ENCODE measurements around the gene C1QTNF12. TPM values are rescaled to one million over a fixed set of nuclear protein-coding genes. Genes with fewer than 3 reads are reported as not detected.

Gene C1QTNF12
- total RNA-seq, 1 experiment from 2014 or later, result 2.2 TPM

- no peaks in the 10 kb centered on the region for H3K79me2 ChIP-seq (ENCODE audit: low read length)
- no peaks in the 10 kb centered on the region for H3K4me1 ChIP-seq (ENCODE audit: low read length)
- peak; percentile 91 for DNase-seq
- no peaks in the 10 kb centered on the region for H3K36me3 ChIP-seq (ENCODE audit: insufficient read depth, low read length)
- no peaks in the 10 kb centered on the region for H4K20me1 ChIP-seq (ENCODE audit: insufficient read depth, low read depth, low read length)
- H3K27ac ChIP-seq (ENCODE audit: low read length), result no peak overlapping the region
- peaks cover 4% of the 10 kb centered on the region; the same call in 1 of the 2 replicates for H3K9me3 ChIP-seq (ENCODE audit: low read length)
- H3K4me2 ChIP-seq (ENCODE audit: low read depth, low read length, poor library complexity, severe bottlenecking), result no peak overlapping the region
- no peaks in the 10 kb centered on the region for H3K9me2 ChIP-seq (replicated peaks; ENCODE audit: insufficient read depth, low read length)
- no peak overlapping the region for H3K9ac ChIP-seq (ENCODE audit: low read length)
- H2AFZ ChIP-seq (ENCODE audit: low read length), result no peak overlapping the region
- no peak overlapping the region for H3K4me3 ChIP-seq (ENCODE audit: low read length)
- no peaks in the 10 kb centered on the region for H3K27me3 ChIP-seq (ENCODE audit: low read length)
These were observed 45.3 kb upstream of the C1QTNF12 start for GRCh38 chr1:1291548-1292441.

DNA sequence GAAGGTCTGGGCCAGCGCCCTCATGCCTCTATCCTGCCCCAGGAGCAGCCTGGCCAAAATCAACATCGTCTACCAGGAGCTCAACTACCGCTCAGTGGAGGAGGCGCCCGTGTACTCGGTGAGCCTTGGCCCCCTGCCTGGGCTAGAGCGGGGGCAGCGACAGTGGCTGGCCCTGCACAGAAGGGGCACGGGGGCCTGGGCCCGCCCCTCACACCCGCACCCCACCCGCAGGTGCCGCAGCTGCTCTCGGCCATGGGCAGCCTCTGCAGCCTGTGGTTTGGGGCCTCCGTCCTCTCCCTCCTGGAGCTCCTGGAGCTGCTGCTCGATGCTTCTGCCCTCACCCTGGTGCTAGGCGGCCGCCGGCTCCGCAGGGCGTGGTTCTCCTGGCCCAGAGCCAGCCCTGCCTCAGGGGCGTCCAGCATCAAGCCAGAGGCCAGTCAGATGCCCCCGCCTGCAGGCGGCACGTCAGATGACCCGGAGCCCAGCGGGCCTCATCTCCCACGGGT lies 44.6 kb upstream of the C1QTNF12 start:
- H3K27me3 ChIP-seq (ENCODE audit: low read length), result no peaks in the 10 kb centered on the region
- H3K79me2 ChIP-seq (ENCODE audit: low read length), result no peaks in the 10 kb centered on the region
- no peak overlapping the region for H3K4me2 ChIP-seq (ENCODE audit: low read depth, low read length, poor library complexity, severe bottlenecking)
- H2AFZ ChIP-seq (ENCODE audit: low read length), result no peak overlapping the region
- H3K9me2 ChIP-seq (replicated peaks; ENCODE audit: insufficient read depth, low read length), result no peaks in the 10 kb centered on the region
- H4K20me1 ChIP-seq (ENCODE audit: insufficient read depth, low read depth, low read length), result no peaks in the 10 kb centered on the region
- DNase-seq, result no peak
- peaks cover 4% of the 10 kb centered on the region; the same call in 1 of the 2 replicates for H3K9me3 ChIP-seq (ENCODE audit: low read length)
- H3K4me1 ChIP-seq (ENCODE audit: low read length), result no peaks in the 10 kb centered on the region
- H3K27ac ChIP-seq (ENCODE audit: low read length), result no peak overlapping the region
- no peak overlapping the region for H3K4me3 ChIP-seq (ENCODE audit: low read length)
- no peaks in the 10 kb centered on the region for H3K36me3 ChIP-seq (ENCODE audit: insufficient read depth, low read length)
- H3K9ac ChIP-seq (ENCODE audit: low read length), result no peak overlapping the region

- Histone ChIP-seq H3K9ac (ENCODE audit: low read length) (no peak overlapping the region), H3K79me2 (ENCODE audit: low read length) (no peaks in the 10 kb centered on the region), H4K20me1 (ENCODE audit: insufficient read depth, low read depth, low read length) (no peaks in the 10 kb centered on the region), H2AFZ (ENCODE audit: low read length) (no peak overlapping the region), H3K27ac (ENCODE audit: low read length) (no peak overlapping the region), H3K4me2 (ENCODE audit: low read depth, low read length, poor library complexity, severe bottlenecking) (no peak overlapping the region), H3K36me3 (ENCODE audit: insufficient read depth, low read length) (no peaks in the 10 kb centered on the region), H3K9me3 (ENCODE audit: low read length) (peaks cover 4% of the 10 kb centered on the region; the same call in 1 of the 2 replicates), H3K27me3 (ENCODE audit: low read length) (no peaks in the 10 kb centered on the region), H3K4me3 (ENCODE audit: low read length) (no peak overlapping the region), H3K9me2 (replicated peaks; ENCODE audit: insufficient read depth, low read length) (no peaks in the 10 kb centered on the region), H3K4me1 (ENCODE audit: low read length) (no peaks in the 10 kb centered on the region)
- peak; percentile 71 for DNase-seq
These were observed 43.8 kb upstream of the C1QTNF12 start for GRCh38 chr1:1290238-1290731.

GRCh38 chr1:1287288-1288110 lies 41.0 kb upstream of the C1QTNF12 start:
- H3K4me1 ChIP-seq (ENCODE audit: low read length), result peaks cover 3% of the 10 kb centered on the region
- no peaks in the 10 kb centered on the region for H3K27me3 ChIP-seq (ENCODE audit: low read length)
- no peak overlapping the region for H2AFZ ChIP-seq (ENCODE audit: low read length)
- H3K9me3 ChIP-seq (ENCODE audit: low read length), result peaks cover 4% of the 10 kb centered on the region; the same call in 1 of the 2 replicates
- DNase-seq, result no peak
- no peaks in the 10 kb centered on the region for H4K20me1 ChIP-seq (ENCODE audit: insufficient read depth, low read depth, low read length)
- no peak overlapping the region for H3K4me2 ChIP-seq (ENCODE audit: low read depth, low read length, poor library complexity, severe bottlenecking)
- H3K36me3 ChIP-seq (ENCODE audit: insufficient read depth, low read length), result no peaks in the 10 kb centered on the region
- H3K9ac ChIP-seq (ENCODE audit: low read length), result no peak overlapping the region
- no peak overlapping the region for H3K4me3 ChIP-seq (ENCODE audit: low read length)
- no peaks in the 10 kb centered on the region for H3K9me2 ChIP-seq (replicated peaks; ENCODE audit: insufficient read depth, low read length)
- H3K27ac ChIP-seq (ENCODE audit: low read length), result no peak overlapping the region
- no peaks in the 10 kb centered on the region for H3K79me2 ChIP-seq (ENCODE audit: low read length)

DNA sequence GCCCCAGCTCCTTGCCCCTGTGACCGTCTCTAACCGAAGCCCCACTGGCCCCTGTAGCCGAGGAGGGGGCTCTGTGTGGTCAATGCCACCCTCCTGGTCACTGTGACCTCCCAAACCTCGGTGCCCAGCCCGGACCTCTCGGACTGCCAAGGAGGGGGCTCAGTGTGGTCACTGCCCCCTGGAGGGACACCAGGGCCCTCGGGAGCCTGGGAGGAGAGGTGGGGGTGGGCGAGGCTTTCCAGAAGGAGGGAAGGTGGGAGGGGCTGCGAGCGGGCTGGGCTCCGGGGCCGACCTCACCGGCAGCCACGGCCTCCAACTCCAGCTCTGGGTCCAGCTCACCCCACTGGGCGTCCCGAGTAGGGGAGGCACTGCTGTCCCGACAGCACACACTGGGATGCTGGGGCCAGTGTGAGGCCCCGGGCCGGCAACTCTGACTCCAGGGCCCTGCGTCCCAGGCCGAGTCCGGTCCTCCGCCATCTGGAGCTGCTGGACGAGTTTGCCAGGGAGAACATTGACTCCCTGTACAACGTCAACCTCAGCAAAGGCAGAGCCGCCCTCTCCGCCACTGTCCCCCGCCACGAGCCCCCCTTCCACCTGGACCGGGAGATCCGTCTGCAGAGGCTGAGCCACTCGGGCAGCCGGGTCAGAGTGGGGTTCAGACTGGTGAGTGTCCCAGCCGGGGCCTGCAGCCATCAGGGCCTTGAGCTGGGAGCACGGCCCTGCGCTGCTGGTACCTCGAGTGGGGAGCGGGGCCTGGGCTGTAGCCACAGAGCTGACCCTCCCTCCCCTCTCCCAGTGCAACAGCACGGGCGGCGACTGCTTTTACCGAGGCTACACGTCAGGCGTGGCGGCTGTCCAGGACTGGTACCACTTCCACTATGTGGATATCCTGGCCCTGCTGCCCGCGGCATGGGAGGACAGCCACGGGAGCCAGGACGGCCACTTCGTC lies 40.1 kb upstream of the C1QTNF12 start:
- Histone ChIP-seq H3K9me2 (replicated peaks; ENCODE audit: insufficient read depth, low read length) (no peaks in the 10 kb centered on the region), H3K79me2 (ENCODE audit: low read length) (no peaks in the 10 kb centered on the region), H3K4me2 (ENCODE audit: low read depth, low read length, poor library complexity, severe bottlenecking) (no peak overlapping the region), H3K4me3 (ENCODE audit: low read length) (no peak overlapping the region), H3K9ac (ENCODE audit: low read length) (no peak overlapping the region), H3K4me1 (ENCODE audit: low read length) (peaks cover 3% of the 10 kb centered on the region), H4K20me1 (ENCODE audit: insufficient read depth, low read depth, low read length) (no peaks in the 10 kb centered on the region), H2AFZ (ENCODE audit: low read length) (no peak overlapping the region), H3K27me3 (ENCODE audit: low read length) (no peaks in the 10 kb centered on the region), H3K9me3 (ENCODE audit: low read length) (peaks cover 4% of the 10 kb centered on the region; the same call in 1 of the 2 replicates), H3K36me3 (ENCODE audit: insufficient read depth, low read length) (no peaks in the 10 kb centered on the region), H3K27ac (ENCODE audit: low read length) (no peak overlapping the region)
- no peak for DNase-seq

GRCh38 chr1:1285611-1286311 lies 39.2 kb upstream of the C1QTNF12 start:
- no peak for DNase-seq
- H3K79me2 ChIP-seq (ENCODE audit: low read length), result no peaks in the 10 kb centered on the region

GRCh38 chr1:1285102-1285571 lies 38.6 kb upstream of the C1QTNF12 start:
- Histone ChIP-seq H2AFZ (ENCODE audit: low read length) (no peak overlapping the region), H3K27ac (ENCODE audit: low read length) (no peak overlapping the region), H4K20me1 (ENCODE audit: insufficient read depth, low read depth, low read length) (no peaks in the 10 kb centered on the region), H3K36me3 (ENCODE audit: insufficient read depth, low read length) (no peaks in the 10 kb centered on the region), H3K9me3 (ENCODE audit: low read length) (peaks cover 4% of the 10 kb centered on the region; the same call in 1 of the 2 replicates), H3K9me2 (replicated peaks; ENCODE audit: insufficient read depth, low read length) (no peaks in the 10 kb centered on the region), H3K4me2 (ENCODE audit: low read depth, low read length, poor library complexity, severe bottlenecking) (no peak overlapping the region), H3K27me3 (ENCODE audit: low read length) (no peaks in the 10 kb centered on the region), H3K9ac (ENCODE audit: low read length) (no peak overlapping the region), H3K4me1 (ENCODE audit: low read length) (peaks cover 3% of the 10 kb centered on the region), H3K4me3 (ENCODE audit: low read length) (no peak overlapping the region), H3K79me2 (ENCODE audit: low read length) (no peaks in the 10 kb centered on the region)
- no peak for DNase-seq

More at GRCh38 chr1:1285611-1286311, 39.2 kb upstream of the C1QTNF12 start:
- no peaks in the 10 kb centered on the region for H3K27me3 ChIP-seq (ENCODE audit: low read length)
- no peaks in the 10 kb centered on the region for H4K20me1 ChIP-seq (ENCODE audit: insufficient read depth, low read depth, low read length)
- no peak overlapping the region for H2AFZ ChIP-seq (ENCODE audit: low read length)
- H3K36me3 ChIP-seq (ENCODE audit: insufficient read depth, low read length), result no peaks in the 10 kb centered on the region
- H3K9ac ChIP-seq (ENCODE audit: low read length), result no peak overlapping the region
- no peak overlapping the region for H3K4me2 ChIP-seq (ENCODE audit: low read depth, low read length, poor library complexity, severe bottlenecking)
- no peak overlapping the region for H3K27ac ChIP-seq (ENCODE audit: low read length)
- peaks cover 4% of the 10 kb centered on the region; the same call in 1 of the 2 replicates for H3K9me3 ChIP-seq (ENCODE audit: low read length)
- no peak overlapping the region for H3K4me3 ChIP-seq (ENCODE audit: low read length)
- peaks cover 3% of the 10 kb centered on the region for H3K4me1 ChIP-seq (ENCODE audit: low read length)
- H3K9me2 ChIP-seq (replicated peaks; ENCODE audit: insufficient read depth, low read length), result no peaks in the 10 kb centered on the region
